Endothelial cell of umbilical vein (primary cell): ENCODE measurements around the gene HECA. TPM values are rescaled to one million over a fixed set of nuclear protein-coding genes. Genes with fewer than 3 reads are reported as not detected.

Experiments
- BruUV-seq: library from RNA; stranded (reverse); fragments of 400-500 nt; replicated peaks from 2 replicates; lab custom pipeline; 2021; lab: Mats Ljungman, UMichigan
- CTCF ChIA-PET: fragments of 300-600, 350-600 bp; sonication (Branson Sonifier 250); formaldehyde crosslinking; loops from one replicate; lab custom pipeline; 2021; ENCODE audit warnings: antibody characterized with exemption, inconsistent platforms; lab: Charles Lee
- POLR2A ChIA-PET: fragments of 300-600, 350-600 bp; sonication (Branson Sonifier 250); formaldehyde crosslinking; loops from one replicate; lab custom pipeline; 2021; ENCODE audit warnings: antibody characterized with exemption, inconsistent platforms; lab: Charles Lee
- DNase-seq: peaks from one replicate; pipeline ENCODE4 v3.0.0-alpha.2; 2011; ENCODE audit warnings: low read depth, low spot score
- FAIRE-seq: peaks from 2 replicates; lab custom pipeline; 2011; peaks lifted over from hg19 to GRCh38; lab: Jason Lieb, UNC
- H2AFZ ChIP-seq: 2 replicates; pipeline ENCODE4 v1.6.0; 2012; ENCODE audit warnings: low read depth, low read length, control low read depth, inconsistent platforms
- H3K27ac ChIP-seq: 2 replicates; pipeline ENCODE4 v1.5.1; 2011; ENCODE audit warnings: low read depth, mild to moderate bottlenecking, control low read depth, low read length, moderate library complexity; ENCODE audit not compliant: insufficient read depth
- H3K27me3 ChIP-seq, 2 experiments: 2 replicates each; pipeline versions ENCODE4 v1.6.0 to v1.6.1; 2011; ENCODE audit warnings: low read length in 2 of 2, mixed read lengths in 1 of 2; ENCODE audit not compliant: control insufficient read depth in 2 of 2, insufficient read depth in 2 of 2
- H3K36me3 ChIP-seq, 2 experiments: 2 replicates in 1 of 2; 3 replicates in 1 of 2; pipeline ENCODE4 v1.5.1; 2011; ENCODE audit warnings: low read length in 2 of 2, mild to moderate bottlenecking in 1 of 2, moderate library complexity in 1 of 2; ENCODE audit not compliant: control insufficient read depth in 2 of 2, insufficient read depth in 2 of 2; ENCODE audit errors: extremely low read depth in 1 of 2
- H3K4me1 ChIP-seq: 3 replicates; pipeline ENCODE4 v1.5.1; 2011; ENCODE audit warnings: mild to moderate bottlenecking, low read length; ENCODE audit not compliant: control insufficient read depth, insufficient read depth; ENCODE audit errors: extremely low read depth
- H3K4me2 ChIP-seq: 2 replicates; pipeline ENCODE4 v1.6.1; 2011; ENCODE audit warnings: low read length, control low read depth, mixed read lengths; ENCODE audit not compliant: insufficient read depth
- H3K4me3 ChIP-seq, 3 experiments: fragments of 200-600 bp in 1 of 3; sonication (generic), shearing (Covaris generic) in 1 of 3; replicated peaks in 1 of 3; 2 replicates each; pipeline ENCODE4 v1.5.1; 2011 to 2016; ENCODE audit warnings: control low read depth in 3 of 3, low read length in 3 of 3, mild to moderate bottlenecking in 2 of 3, inconsistent platforms in 1 of 3, low read depth in 1 of 3, moderate library complexity in 1 of 3; ENCODE audit not compliant: insufficient read depth in 1 of 3
- H3K79me2 ChIP-seq: 2 replicates; pipeline ENCODE4 v1.6.0; 2012; ENCODE audit warnings: low read length, inconsistent platforms; ENCODE audit not compliant: control insufficient read depth, insufficient read depth
- H3K9ac ChIP-seq: replicated peaks from 2 replicates; pipeline ENCODE3; 2011; ENCODE audit warnings: low read length, control low read depth; ENCODE audit not compliant: insufficient read depth; ENCODE audit errors: extremely low read depth
- H3K9me1 ChIP-seq: replicated peaks from 3 replicates; pipeline ENCODE4 v1.6.0; 2011; ENCODE audit warnings: mild to moderate bottlenecking, low read length; ENCODE audit not compliant: control insufficient read depth, insufficient read depth; ENCODE audit errors: extremely low read depth
- H3K9me3 ChIP-seq: replicated peaks from 2 replicates; pipeline ENCODE4 v1.5.1; 2012; ENCODE audit warnings: low read length, inconsistent platforms; ENCODE audit not compliant: control insufficient read depth, insufficient read depth
- H4K20me1 ChIP-seq: replicated peaks from 2 replicates; pipeline ENCODE3; 2011; ENCODE audit warnings: mild to moderate bottlenecking, low read length; ENCODE audit not compliant: control insufficient read depth, insufficient read depth; ENCODE audit errors: extremely low read depth
- EZH2 ChIP-seq: IDR thresholded peaks from 2 replicates; pipeline ENCODE4 v1.6.1; 2012; ENCODE audit warnings: borderline replicate concordance, low read depth, mild to moderate bottlenecking, moderate library complexity, low read length, inconsistent platforms; ENCODE audit not compliant: severe bottlenecking
- FOS ChIP-seq: IDR thresholded peaks from 2 replicates; pipeline ENCODE4 v1.6.1; 2011; ENCODE audit warnings: mild to moderate bottlenecking, low read length, moderate library complexity, borderline replicate concordance; ENCODE audit not compliant: insufficient read depth
- GATA2 ChIP-seq: IDR thresholded peaks from 2 replicates; pipeline ENCODE4 v1.7.0; 2011; ENCODE audit warnings: low read depth, mild to moderate bottlenecking, moderate library complexity, mixed read lengths, low read length; ENCODE audit not compliant: insufficient read length, insufficient read depth
- JUN ChIP-seq: IDR thresholded peaks from 2 replicates; pipeline ENCODE4 v1.6.1; 2011; ENCODE audit warnings: borderline replicate concordance, low read depth; ENCODE audit not compliant: insufficient read length, insufficient read depth
- MYC ChIP-seq: IDR thresholded peaks from one replicate; pipeline ENCODE4 v1.6.1; 2011; ENCODE audit warnings: mild to moderate bottlenecking, low read depth, low read length
- POLR2A ChIP-seq: IDR thresholded peaks from 2 replicates; pipeline ENCODE4 v1.6.1; 2012; ENCODE audit warnings: low read depth, mild to moderate bottlenecking, control low read depth, low read length
- POLR2AphosphoS5 ChIP-seq: IDR thresholded peaks from 2 replicates; pipeline ENCODE4 v1.6.1; 2012; ENCODE audit warnings: low read depth, mild to moderate bottlenecking, control low read depth, low read length, moderate library complexity; ENCODE audit not compliant: insufficient read depth
- dilution Hi-C: fragments of 300-500 bp; cut with MboI; formaldehyde crosslinking; loops from one replicate; pipeline ENCODE4 v1.15.0; 2019; ENCODE audit warnings: low sequenced_read_pairs; ENCODE audit not compliant: extremely low pct_ligation_motif_present
- intact Hi-C: fragments of 100-400 bp; cut with micrococcal nuclease; formaldehyde crosslinking; loops from one replicate; pipeline ENCODE4 v1.10.0; 2022
- polyA plus RNA-seq, 4 experiments: library from polyadenylated mRNA; depleted of rRNA in 3 of 4; stranded (reverse) in 3 of 4; unstranded in 1 of 4; fragments of >200 nt; gene quantifications; 2 replicates each; pipeline versions ENCODE4 v1.2.1 to v1.2.3, GENCODE V29; 2011 to 2012; ENCODE audit warnings: missing spikeins in 1 of 4
- total RNA-seq: library from RNA; stranded (reverse); gene quantifications from 2 replicates; pipeline ENCODE4 v1.2.3, GENCODE V29; 2021
- TF ChIP-seq, protein P1 (sequence below): IDR thresholded peaks from 2 replicates; pipeline ENCODE4 v1.6.1; 2011; ENCODE audit not compliant: insufficient read depth, insufficient read length
- TF ChIP-seq, protein P2 (sequence below), 2 donors: IDR thresholded peaks; 1 replicate in 1 of 2; 2 replicates in 1 of 2; pipeline ENCODE4 v1.5.1; 2011; ENCODE audit warnings: low read length in 2 of 2, mild to moderate bottlenecking in 2 of 2, moderate library complexity in 2 of 2, control low read depth in 1 of 2, inconsistent platforms in 1 of 2, low read depth in 1 of 2; ENCODE audit not compliant: insufficient read depth in 1 of 2; ENCODE audit errors: extremely low read depth in 1 of 2

HECA gene
- total and polyA plus RNA-seq, 2 donors (not counting 3 experiments of a cell fraction or from before 2014, with no cell fraction given) = 5.8 to 16.7 TPM

DNA sequence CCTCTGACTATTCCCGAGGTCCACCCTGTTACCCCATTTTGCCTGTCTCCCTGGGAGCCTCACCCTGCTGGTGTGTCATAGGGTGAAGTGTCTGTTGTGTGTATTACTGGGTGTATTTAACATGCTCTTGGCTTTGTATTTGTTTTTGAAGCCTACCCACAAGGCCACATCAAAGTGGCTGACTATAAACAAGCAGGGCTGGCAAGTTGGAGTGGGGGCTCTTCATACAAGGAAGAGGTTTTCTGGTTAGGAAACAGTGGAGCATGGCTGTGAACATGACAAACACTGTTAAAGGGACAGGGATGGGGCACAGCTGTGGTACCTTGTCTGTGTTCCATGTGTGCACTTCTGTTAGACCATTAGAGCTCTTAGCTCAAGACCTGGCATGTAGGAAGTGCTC is 26.3 kb downstream of the HECA start:
- no peak for FAIRE-seq
- H3K9me1 ChIP-seq = no peaks in the 10 kb centered on the region
- ChIA-PET POLR2A (no interaction called here), CTCF (no interaction called here)
- no peaks in the 10 kb centered on the region for H3K27me3 ChIP-seq
- no peak overlapping the region for H3K4me3 ChIP-seq
- intact Hi-C loops (no loop called here), dilution Hi-C loops (no loop called here)
- H3K9me3 ChIP-seq = no peaks in the 10 kb centered on the region
- no peak overlapping the region for H3K27ac ChIP-seq
- no TSS peak for BruUV-seq
- no peak for DNase-seq
- H3K79me2 ChIP-seq = no peaks in the 10 kb centered on the region
- H3K9ac ChIP-seq = no peak overlapping the region
- no peaks in the 10 kb centered on the region for H3K4me1 ChIP-seq
- H4K20me1 ChIP-seq = no peaks in the 10 kb centered on the region
- no peak overlapping the region for H2AFZ ChIP-seq
- TF ChIP-seq GATA2 = no peak
- TF ChIP-seq JUN = no peak
- TF ChIP-seq MYC = no peak
- TF ChIP-seq, protein P1, sequence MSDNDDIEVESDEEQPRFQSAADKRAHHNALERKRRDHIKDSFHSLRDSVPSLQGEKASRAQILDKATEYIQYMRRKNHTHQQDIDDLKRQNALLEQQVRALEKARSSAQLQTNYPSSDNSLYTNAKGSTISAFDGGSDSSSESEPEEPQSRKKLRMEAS = no peak
- no peak for TF ChIP-seq POLR2AphosphoS5
- TF ChIP-seq FOS = no peak
- TF ChIP-seq EZH2 = no peak
- TF ChIP-seq, protein P2, sequence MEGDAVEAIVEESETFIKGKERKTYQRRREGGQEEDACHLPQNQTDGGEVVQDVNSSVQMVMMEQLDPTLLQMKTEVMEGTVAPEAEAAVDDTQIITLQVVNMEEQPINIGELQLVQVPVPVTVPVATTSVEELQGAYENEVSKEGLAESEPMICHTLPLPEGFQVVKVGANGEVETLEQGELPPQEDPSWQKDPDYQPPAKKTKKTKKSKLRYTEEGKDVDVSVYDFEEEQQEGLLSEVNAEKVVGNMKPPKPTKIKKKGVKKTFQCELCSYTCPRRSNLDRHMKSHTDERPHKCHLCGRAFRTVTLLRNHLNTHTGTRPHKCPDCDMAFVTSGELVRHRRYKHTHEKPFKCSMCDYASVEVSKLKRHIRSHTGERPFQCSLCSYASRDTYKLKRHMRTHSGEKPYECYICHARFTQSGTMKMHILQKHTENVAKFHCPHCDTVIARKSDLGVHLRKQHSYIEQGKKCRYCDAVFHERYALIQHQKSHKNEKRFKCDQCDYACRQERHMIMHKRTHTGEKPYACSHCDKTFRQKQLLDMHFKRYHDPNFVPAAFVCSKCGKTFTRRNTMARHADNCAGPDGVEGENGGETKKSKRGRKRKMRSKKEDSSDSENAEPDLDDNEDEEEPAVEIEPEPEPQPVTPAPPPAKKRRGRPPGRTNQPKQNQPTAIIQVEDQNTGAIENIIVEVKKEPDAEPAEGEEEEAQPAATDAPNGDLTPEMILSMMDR (IDR thresholded peaks at IDR 0.05; ENCODE audit: extremely low read depth in 1 of 2, insufficient read depth in 1 of 2, low read depth in 1 of 2, low read length in 2 of 2) = no peak
- TF ChIP-seq POLR2A = no peak
- H3K4me2 ChIP-seq = no peak overlapping the region
- no peaks in the 10 kb centered on the region for H3K36me3 ChIP-seq
